ENCODE results near the gene BAHCC1. TPM values are rescaled to one million over a fixed set of nuclear protein-coding genes. Genes with fewer than 3 reads are reported as not detected.

BAHCC1 gene
- total and polyA plus RNA-seq, 9 of the 15 experiments (the other 6 are each of a cell fraction or from before 2014, with no cell fraction given) = 0.14 to 26.9 (median 5.0) TPM

DNA sequence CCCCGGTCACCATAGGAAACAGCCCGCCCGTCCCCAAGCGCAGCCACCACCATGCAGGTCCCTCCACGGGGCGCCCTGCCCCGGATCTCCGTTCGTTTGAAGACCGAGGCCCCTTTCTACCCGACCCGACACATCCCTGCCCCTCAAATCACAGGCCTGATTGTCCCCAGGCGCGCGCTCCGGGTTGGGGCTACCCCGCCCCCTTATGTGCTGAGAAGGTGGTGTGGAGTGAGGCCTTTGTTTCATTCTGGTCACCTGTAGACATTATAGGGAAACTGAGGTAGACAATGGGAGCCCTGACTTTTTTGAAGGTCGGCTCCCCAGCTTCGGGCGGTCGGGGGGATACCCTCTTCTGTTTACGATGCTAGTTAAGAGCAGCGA, 118.1 kb downstream of the BAHCC1 start (continued):
- TF ChIP-seq ZC3H4 (CRISPR knock-in tag; IDR thresholded peaks at IDR 0.05; ENCODE audit: borderline replicate concordance) = peak; percentile 83; the same call in 1 of the 2 replicates
- peak; percentile 27 for TF ChIP-seq KDM5B (IDR thresholded peaks at IDR 0.05; ENCODE audit: insufficient replicate concordance, low read depth, low read length)
- 0 out of 2 replicates have a peak, but pooled peaks have one; percentile 70 for TF ChIP-seq BCOR (IDR thresholded peaks at IDR 0.05)
- TF ChIP-seq, protein P1, sequence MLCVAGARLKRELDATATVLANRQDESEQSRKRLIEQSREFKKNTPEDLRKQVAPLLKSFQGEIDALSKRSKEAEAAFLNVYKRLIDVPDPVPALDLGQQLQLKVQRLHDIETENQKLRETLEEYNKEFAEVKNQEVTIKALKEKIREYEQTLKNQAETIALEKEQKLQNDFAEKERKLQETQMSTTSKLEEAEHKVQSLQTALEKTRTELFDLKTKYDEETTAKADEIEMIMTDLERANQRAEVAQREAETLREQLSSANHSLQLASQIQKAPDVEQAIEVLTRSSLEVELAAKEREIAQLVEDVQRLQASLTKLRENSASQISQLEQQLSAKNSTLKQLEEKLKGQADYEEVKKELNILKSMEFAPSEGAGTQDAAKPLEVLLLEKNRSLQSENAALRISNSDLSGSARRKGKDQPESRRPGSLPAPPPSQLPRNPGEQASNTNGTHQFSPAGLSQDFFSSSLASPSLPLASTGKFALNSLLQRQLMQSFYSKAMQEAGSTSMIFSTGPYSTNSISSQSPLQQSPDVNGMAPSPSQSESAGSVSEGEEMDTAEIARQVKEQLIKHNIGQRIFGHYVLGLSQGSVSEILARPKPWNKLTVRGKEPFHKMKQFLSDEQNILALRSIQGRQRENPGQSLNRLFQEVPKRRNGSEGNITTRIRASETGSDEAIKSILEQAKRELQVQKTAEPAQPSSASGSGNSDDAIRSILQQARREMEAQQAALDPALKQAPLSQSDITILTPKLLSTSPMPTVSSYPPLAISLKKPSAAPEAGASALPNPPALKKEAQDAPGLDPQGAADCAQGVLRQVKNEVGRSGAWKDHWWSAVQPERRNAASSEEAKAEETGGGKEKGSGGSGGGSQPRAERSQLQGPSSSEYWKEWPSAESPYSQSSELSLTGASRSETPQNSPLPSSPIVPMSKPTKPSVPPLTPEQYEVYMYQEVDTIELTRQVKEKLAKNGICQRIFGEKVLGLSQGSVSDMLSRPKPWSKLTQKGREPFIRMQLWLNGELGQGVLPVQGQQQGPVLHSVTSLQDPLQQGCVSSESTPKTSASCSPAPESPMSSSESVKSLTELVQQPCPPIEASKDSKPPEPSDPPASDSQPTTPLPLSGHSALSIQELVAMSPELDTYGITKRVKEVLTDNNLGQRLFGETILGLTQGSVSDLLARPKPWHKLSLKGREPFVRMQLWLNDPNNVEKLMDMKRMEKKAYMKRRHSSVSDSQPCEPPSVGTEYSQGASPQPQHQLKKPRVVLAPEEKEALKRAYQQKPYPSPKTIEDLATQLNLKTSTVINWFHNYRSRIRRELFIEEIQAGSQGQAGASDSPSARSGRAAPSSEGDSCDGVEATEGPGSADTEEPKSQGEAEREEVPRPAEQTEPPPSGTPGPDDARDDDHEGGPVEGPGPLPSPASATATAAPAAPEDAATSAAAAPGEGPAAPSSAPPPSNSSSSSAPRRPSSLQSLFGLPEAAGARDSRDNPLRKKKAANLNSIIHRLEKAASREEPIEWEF (CRISPR knock-in tag; IDR thresholded peaks at IDR 0.05) = 0 out of 2 replicates have a peak, but pooled peaks have one; percentile 8
